BLaER1 treated with 17β-estradiol and CSF1 and Interleukin-3, amounts not matched to agents 10 nM and 100 nM (cell line): Measurements from ENCODE around the gene STRA6.

ENCODE experiments used
- H3K27ac ChIP-seq, 11 experiments: shearing (Covaris generic); formaldehyde crosslinking; 2 replicates each; pipeline ENCODE4 v1.8.1; 2022
- H3K27me3 ChIP-seq, 11 experiments: shearing (Covaris generic); formaldehyde crosslinking; 2 replicates each; pipeline ENCODE4 v1.8.1; 2022
- H3K36me3 ChIP-seq, 11 experiments: shearing (Covaris generic); formaldehyde crosslinking; 2 replicates each; pipeline ENCODE4 v1.8.1; 2022
- H3K4me1 ChIP-seq, 10 experiments: shearing (Covaris generic); formaldehyde crosslinking; 2 replicates each; pipeline ENCODE4 v1.8.1; 2022
- H3K4me2 ChIP-seq, 11 experiments: shearing (Covaris generic); formaldehyde crosslinking; 2 replicates each; pipeline ENCODE4 v1.8.1; 2022
- H3K4me3 ChIP-seq, 10 experiments: shearing (Covaris generic); formaldehyde crosslinking; 2 replicates each; pipeline ENCODE4 v1.8.1; 2022
- H3K9ac ChIP-seq, 11 experiments: shearing (Covaris generic); formaldehyde crosslinking; 2 replicates each; pipeline ENCODE4 v1.8.1; 2022
- H3K9me3 ChIP-seq, 11 experiments: shearing (Covaris generic); formaldehyde crosslinking; replicated peaks in 1 of 11; 2 replicates each; pipeline ENCODE4 v1.8.1; 2022
- H4K20me1 ChIP-seq, 11 experiments: shearing (Covaris generic); formaldehyde crosslinking; 2 replicates each; pipeline ENCODE4 v1.8.1; 2022
- Cebpa-rat ChIP-seq, 11 experiments: shearing (Covaris generic); IDR thresholded peaks; 2 replicates each; pipeline ENCODE4 v1.8.1; 2022

STRA6 gene

GRCh38 chr15:74202452-74203401, at the start of gene STRA6:
STRA6 (minus strand) TSS chr15:74202787; CDS start chr15:74202267, 520 bp downstream.
- H3K27me3 ChIP-seq = no peaks in the 10 kb centered on the region; a peak in 1 of 22 replicates
- no peaks in the 10 kb centered on the region for H3K9me3 ChIP-seq
- no peaks in the 10 kb centered on the region for H3K36me3 ChIP-seq
- peak within 1 kb of the TSS; percentile 67 to 91 (median 79) for H3K4me2 ChIP-seq
- TF ChIP-seq Cebpa-rat (IDR thresholded peaks at IDR 0.05) = no peak
- H3K4me1 ChIP-seq = peaks cover 33 to 80% (median 74%) of the 10 kb centered on the region in 10 experiments
- H3K4me3 ChIP-seq = no peak within 1 kb of the TSS
- peak within 1 kb of the TSS in 3 of 11 experiments; percentile 25 to 62 (median 41); a peak in 4 of 22 replicates for H3K27ac ChIP-seq
- peak within 1 kb of the TSS in 4 of 11 experiments; percentile 9 to 43 (median 20); a peak in 4 of 22 replicates for H3K9ac ChIP-seq
- peaks cover 0 to 14% (median 0%) of the 10 kb centered on the region in 11 experiments; a peak in 2 of 22 replicates for H4K20me1 ChIP-seq

- Histone ChIP-seq H3K27ac (no peak overlapping the region), H3K9ac (no peak overlapping the region), H3K4me2 (no peak overlapping the region), H3K4me3 (no peak overlapping the region), H3K9me3 (no peaks in the 10 kb centered on the region), H4K20me1 (peaks cover 0 to 19% (median 0%) of the 10 kb centered on the region in 11 experiments; a peak in 4 of 22 replicates), H3K27me3 (no peaks in the 10 kb centered on the region), H3K36me3 (no peaks in the 10 kb centered on the region), H3K4me1 (peaks cover 0 to 7% (median 2%) of the 10 kb centered on the region in 10 experiments; a peak in 7 of 20 replicates)
- TF ChIP-seq Cebpa-rat (IDR thresholded peaks at IDR 0.05) = no peak
Measured at GRCh38 chr15:74252291-74252690, 49.7 kb upstream of the STRA6 start.

- Histone ChIP-seq H3K9ac (no peak overlapping the region), H3K27me3 (no peaks in the 10 kb centered on the region), H3K27ac (no peak overlapping the region), H3K36me3 (no peaks in the 10 kb centered on the region), H3K4me3 (no peak overlapping the region), H3K4me1 (no peaks in the 10 kb centered on the region; a peak in 2 of 20 replicates), H3K4me2 (no peak overlapping the region), H4K20me1 (peaks cover 0 to 9% (median 0%) of the 10 kb centered on the region in 11 experiments; a peak in 3 of 22 replicates), H3K9me3 (no peaks in the 10 kb centered on the region)
- no peak for TF ChIP-seq Cebpa-rat (IDR thresholded peaks at IDR 0.05)
Measured at GRCh38 chr15:74251131-74251811, 48.7 kb upstream of the STRA6 start.

- Histone ChIP-seq H3K4me3 (no peak overlapping the region), H3K9ac (no peak overlapping the region), H3K36me3 (no peaks in the 10 kb centered on the region), H4K20me1 (peaks cover 0 to 8% (median 0%) of the 10 kb centered on the region in 11 experiments; a peak in 3 of 22 replicates), H3K4me1 (peaks cover 0 to under 1% (median 0%) of the 10 kb centered on the region in 10 experiments; a peak in 2 of 20 replicates), H3K27ac (no peak overlapping the region), H3K27me3 (no peaks in the 10 kb centered on the region), H3K9me3 (no peaks in the 10 kb centered on the region), H3K4me2 (no peak overlapping the region)
- no peak for TF ChIP-seq Cebpa-rat (IDR thresholded peaks at IDR 0.05)
Measured at GRCh38 chr15:74250266-74250665, 47.7 kb upstream of the STRA6 start.

GRCh38 chr15:74245342-74245931, 42.9 kb upstream of the STRA6 start:
- no peaks in the 10 kb centered on the region for H3K27me3 ChIP-seq
- H3K27ac ChIP-seq = no peak overlapping the region
- no peaks in the 10 kb centered on the region for H3K9me3 ChIP-seq

GRCh38 chr15:74244822-74245341, 42.3 kb upstream of the STRA6 start:
- no peak overlapping the region for H3K27ac ChIP-seq
- H3K4me1 ChIP-seq = peaks cover 4 to 16% (median 7%) of the 10 kb centered on the region in 10 experiments; a peak in 17 of 20 replicates
- no peaks in the 10 kb centered on the region; a peak in 2 of 22 replicates for H4K20me1 ChIP-seq
- H3K9ac ChIP-seq = no peak overlapping the region
- no peak overlapping the region for H3K4me3 ChIP-seq
- no peaks in the 10 kb centered on the region for H3K36me3 ChIP-seq
- no peak overlapping the region for H3K4me2 ChIP-seq
- TF ChIP-seq Cebpa-rat (IDR thresholded peaks at IDR 0.05) = no peak
- H3K9me3 ChIP-seq = no peaks in the 10 kb centered on the region
- H3K27me3 ChIP-seq = no peaks in the 10 kb centered on the region

More at GRCh38 chr15:74245342-74245931, 42.9 kb upstream of the STRA6 start:
- no peak overlapping the region for H3K4me2 ChIP-seq
- TF ChIP-seq Cebpa-rat (IDR thresholded peaks at IDR 0.05) = no peak
- H4K20me1 ChIP-seq = no peaks in the 10 kb centered on the region; a peak in 2 of 22 replicates
- no peaks in the 10 kb centered on the region for H3K36me3 ChIP-seq
- H3K4me3 ChIP-seq = no peak overlapping the region
- H3K4me1 ChIP-seq = peaks cover 0 to 11% (median 2%) of the 10 kb centered on the region in 10 experiments; a peak in 10 of 20 replicates
- no peak overlapping the region for H3K9ac ChIP-seq

- no peak overlapping the region for H3K4me2 ChIP-seq
- no peaks in the 10 kb centered on the region for H3K27me3 ChIP-seq
- no peaks in the 10 kb centered on the region for H3K9me3 ChIP-seq
- no peaks in the 10 kb centered on the region; a peak in 2 of 22 replicates for H4K20me1 ChIP-seq
- H3K4me1 ChIP-seq = peaks cover 5 to 21% (median 18%) of the 10 kb centered on the region in 10 experiments; a peak in 17 of 20 replicates
- no peak overlapping the region for H3K27ac ChIP-seq
- no peak overlapping the region for H3K4me3 ChIP-seq
- no peak overlapping the region for H3K9ac ChIP-seq
- TF ChIP-seq Cebpa-rat (IDR thresholded peaks at IDR 0.05) = no peak
- no peaks in the 10 kb centered on the region for H3K36me3 ChIP-seq
Measured at GRCh38 chr15:74243431-74243830, 40.8 kb upstream of the STRA6 start.

GRCh38 chr15:74242441-74243185, 40.0 kb upstream of the STRA6 start:
- Histone ChIP-seq H4K20me1 (no peaks in the 10 kb centered on the region; a peak in 2 of 22 replicates), H3K27ac (no peak overlapping the region), H3K9me3 (no peaks in the 10 kb centered on the region), H3K9ac (no peak overlapping the region), H3K4me3 (no peak overlapping the region), H3K4me2 (no peak overlapping the region), H3K4me1 (peaks cover 5 to 21% (median 18%) of the 10 kb centered on the region in 10 experiments; a peak in 17 of 20 replicates), H3K27me3 (no peaks in the 10 kb centered on the region), H3K36me3 (no peaks in the 10 kb centered on the region)
- no peak for TF ChIP-seq Cebpa-rat (IDR thresholded peaks at IDR 0.05)
